H1 (cell line): Measurements from ENCODE around the gene CERS5. TPM values are rescaled to one million over a fixed set of nuclear protein-coding genes. Genes with fewer than 3 reads are reported as not detected.

ENCODE experiments used
- CTCF ChIA-PET: fragments of 300-600 bp; sonication (Branson Sonifier 250); formaldehyde crosslinking; loops from one replicate; lab custom pipeline; 2021; ENCODE audit not compliant: partially characterized antibody; lab: Charles Lee
- POLR2A ChIA-PET: fragments of 300-600 bp; sonication (Branson Sonifier 250); formaldehyde crosslinking; loops from one replicate; lab custom pipeline; 2021; ENCODE audit warnings: inconsistent platforms; ENCODE audit not compliant: partially characterized antibody; lab: Charles Lee
- DNase-seq, 2 experiments: peaks; one replicate each; pipeline versions ENCODE4 v3.0.0 to v3.0.0-alpha.2; 2010 to 2022; ENCODE audit warnings: low spot score in 2 of 2, low read depth in 1 of 2, mixed read lengths in 1 of 2
- FAIRE-seq: peaks from 2 replicates; lab custom pipeline; 2011; peaks lifted over from hg19 to GRCh38; lab: Jason Lieb, UNC
- H2AFZ ChIP-seq: 2 replicates; pipeline ENCODE4 v1.8.1; 2012; ENCODE audit warnings: low read length, inconsistent platforms
- H2AK5ac ChIP-seq: 2 replicates; pipeline ENCODE4 v1.6.1; 2013; ENCODE audit warnings: low read depth, low read length
- H2BK120ac ChIP-seq: replicated peaks from 2 replicates; pipeline ENCODE3; 2013; ENCODE audit warnings: low read depth, low read length, inconsistent platforms
- H2BK12ac ChIP-seq: 2 replicates; pipeline ENCODE4 v1.6.1; 2013; ENCODE audit warnings: low read depth, low read length
- H2BK15ac ChIP-seq: 2 replicates; pipeline ENCODE4 v1.6.1; 2013; ENCODE audit warnings: low read length
- H2BK20ac ChIP-seq: 2 replicates; pipeline ENCODE4 v1.6.1; 2013; ENCODE audit warnings: low read length
- H2BK5ac ChIP-seq: 2 replicates; pipeline ENCODE4 v1.6.1; 2013; ENCODE audit warnings: low read depth, low read length
- H3K14ac ChIP-seq: 2 replicates; pipeline ENCODE4 v1.6.1; 2013; ENCODE audit warnings: inconsistent platforms; ENCODE audit not compliant: insufficient read length
- H3K18ac ChIP-seq: 2 replicates; pipeline ENCODE4 v1.6.1; 2013; ENCODE audit warnings: low read length; ENCODE audit errors: extremely low read depth
- H3K23ac ChIP-seq: 2 replicates; pipeline ENCODE4 v1.6.1; 2013; ENCODE audit warnings: inconsistent platforms; ENCODE audit not compliant: insufficient read length
- H3K23me2 ChIP-seq: 2 replicates; pipeline ENCODE4 v1.6.1; 2013; ENCODE audit warnings: low read depth, low read length
- H3K27ac ChIP-seq: 2 replicates; pipeline ENCODE4 v1.6.1; 2011; ENCODE audit warnings: low read depth, low read length, inconsistent platforms
- H3K27me3 ChIP-seq, 4 experiments: replicated peaks in 1 of 4; 1 replicate in 1 of 4; 2 replicates in 3 of 4; pipeline versions ENCODE4 v1.6.1 to v1.8.1; 2011 to 2013; ENCODE audit warnings: low read length in 3 of 4, mild to moderate bottlenecking in 3 of 4, inconsistent platforms in 2 of 4, mixed read lengths in 2 of 4, moderate library complexity in 1 of 4; ENCODE audit not compliant: control insufficient read depth in 3 of 4, insufficient read depth in 3 of 4; ENCODE audit errors: extremely low read depth in 1 of 4
- H3K36me3 ChIP-seq, 4 experiments: 2 replicates each; pipeline versions ENCODE4 v1.6.1 to v1.8.1; 2011 to 2013; ENCODE audit warnings: mild to moderate bottlenecking in 4 of 4, low read length in 3 of 4, moderate library complexity in 2 of 4, control low read depth in 1 of 4, inconsistent platforms in 1 of 4; ENCODE audit not compliant: insufficient read depth in 4 of 4, control insufficient read depth in 2 of 4
- H3K4ac ChIP-seq: replicated peaks from 2 replicates; pipeline ENCODE3; 2013; ENCODE audit warnings: low read length, low read depth, mixed read lengths, inconsistent platforms; ENCODE audit not compliant: insufficient read length
- H3K4me1 ChIP-seq, 4 experiments: replicated peaks in 1 of 4; 1 replicate in 1 of 4; 2 replicates in 3 of 4; pipeline versions ENCODE4 v1.6.1 to v1.8.1; 2011 to 2013; ENCODE audit warnings: low read length in 3 of 4, inconsistent platforms in 2 of 4, mixed read lengths in 1 of 4; ENCODE audit not compliant: insufficient read depth in 4 of 4, control insufficient read depth in 3 of 4
- H3K4me2 ChIP-seq, 2 experiments: 2 replicates each; pipeline versions ENCODE4 v1.6.1 to v1.8.1; 2011 to 2013; ENCODE audit warnings: low read depth in 2 of 2, low read length in 2 of 2, control low read depth in 1 of 2, inconsistent platforms in 1 of 2, mild to moderate bottlenecking in 1 of 2; ENCODE audit not compliant: insufficient read depth in 1 of 2
- H3K4me3 ChIP-seq, 4 experiments: fragments of 200-600, 300-600 bp in 1 of 4; sonication (generic), shearing (Covaris generic), sonication (Bioruptor Twin) in 1 of 4; 2 replicates each; pipeline versions ENCODE4 v1.5.1 to v1.8.1; 2011 to 2016; ENCODE audit warnings: low read length in 4 of 4, low read depth in 3 of 4, control low read depth in 2 of 4, inconsistent platforms in 2 of 4, mild to moderate bottlenecking in 2 of 4, mixed read lengths in 1 of 4, moderate library complexity in 1 of 4; ENCODE audit not compliant: insufficient read depth in 2 of 4; ENCODE audit errors: extremely low read depth in 1 of 4
- H3K56ac ChIP-seq: replicated peaks from 2 replicates; pipeline ENCODE3; 2013; ENCODE audit warnings: low read depth, mild to moderate bottlenecking, mixed read lengths, low read length, inconsistent platforms; ENCODE audit not compliant: insufficient read length
- H3K79me1 ChIP-seq: 2 replicates; pipeline ENCODE4 v1.6.1; 2013; ENCODE audit warnings: low read depth, low read length, control low read depth
- H3K79me2 ChIP-seq, 2 experiments: 2 replicates each; pipeline versions ENCODE4 v1.6.1 to v1.8.1; 2012 to 2013; ENCODE audit warnings: low read length in 2 of 2, mild to moderate bottlenecking in 2 of 2, inconsistent platforms in 1 of 2; ENCODE audit not compliant: insufficient read depth in 2 of 2, control insufficient read depth in 1 of 2
- H3K9ac ChIP-seq, 4 experiments: replicated peaks in 1 of 4; 1 replicate in 1 of 4; 2 replicates in 3 of 4; pipeline versions ENCODE4 v1.6.1 to v1.8.1; 2011 to 2013; ENCODE audit warnings: low read depth in 3 of 4, low read length in 3 of 4, control low read depth in 2 of 4, mild to moderate bottlenecking in 2 of 4, moderate library complexity in 2 of 4, inconsistent platforms in 1 of 4; ENCODE audit errors: extremely low read depth in 1 of 4
- H3K9me3 ChIP-seq, 2 experiments: 2 replicates each; pipeline versions ENCODE4 v1.6.1 to v1.8.1; 2012 to 2013; ENCODE audit warnings: mild to moderate bottlenecking in 2 of 2, moderate library complexity in 2 of 2, control low read depth in 1 of 2, inconsistent platforms in 1 of 2, low read depth in 1 of 2, low read length in 1 of 2, mixed read lengths in 1 of 2; ENCODE audit not compliant: insufficient read depth in 2 of 2
- H4K20me1 ChIP-seq, 2 experiments: replicated peaks in 1 of 2; 2 replicates each; pipeline versions ENCODE3 to v1.8.1; 2011 to 2013; ENCODE audit warnings: inconsistent platforms in 2 of 2, low read length in 2 of 2, mild to moderate bottlenecking in 1 of 2; ENCODE audit not compliant: insufficient read depth in 2 of 2, control insufficient read depth in 1 of 2
- H4K5ac ChIP-seq: 2 replicates; pipeline ENCODE4 v1.6.1; 2013; ENCODE audit warnings: low read length, low read depth, mixed read lengths, inconsistent platforms; ENCODE audit not compliant: insufficient read length
- H4K8ac ChIP-seq: 2 replicates; pipeline ENCODE4 v1.8.0; 2013; ENCODE audit warnings: mild to moderate bottlenecking, moderate library complexity, low read length, inconsistent platforms; ENCODE audit not compliant: insufficient read depth; ENCODE audit errors: extremely low read depth
- H4K91ac ChIP-seq: replicated peaks from 2 replicates; pipeline ENCODE3; 2013; ENCODE audit warnings: low read length, mixed read lengths, inconsistent platforms; ENCODE audit not compliant: insufficient read length
- BCL11A ChIP-seq, 2 experiments: IDR thresholded peaks; one replicate each; pipeline ENCODE4 v1.6.1; 2011; ENCODE audit warnings: low read depth in 2 of 2, low read length in 2 of 2, mild to moderate bottlenecking in 2 of 2
- CHD2 ChIP-seq: IDR thresholded peaks from 2 replicates; pipeline ENCODE4 v1.6.1; 2012; ENCODE audit warnings: low read length, improper control_type of control experiment
- FOSL1 ChIP-seq: IDR thresholded peaks from 2 replicates; pipeline ENCODE4 v1.6.1; 2011; ENCODE audit warnings: mild to moderate bottlenecking, low read depth, low read length, moderate library complexity; ENCODE audit not compliant: insufficient read depth
- JUND ChIP-seq: IDR thresholded peaks from 2 replicates; pipeline ENCODE4 v1.6.1; 2011; ENCODE audit warnings: mild to moderate bottlenecking, improper control_type of control experiment, low read length
- KDM1A ChIP-seq: fragments of 200-600, 300-600 bp; sonication (generic); IDR thresholded peaks from 2 replicates; pipeline ENCODE4 v1.7.1; 2016; ENCODE audit warnings: mild to moderate bottlenecking, low read length, borderline replicate concordance
- MAFK ChIP-seq: IDR thresholded peaks from 2 replicates; pipeline ENCODE4 v1.6.1; 2012; ENCODE audit warnings: low read depth, mild to moderate bottlenecking, improper control_type of control experiment, low read length
- RAD21 ChIP-seq, 2 experiments: IDR thresholded peaks in 1 of 2; conservative IDR thresholded peaks in 1 of 2; 2 replicates each; pipeline ENCODE4 v1.6.1; 2011; ENCODE audit warnings: low read depth in 2 of 2, low read length in 2 of 2, improper control_type of control experiment in 1 of 2, inconsistent platforms in 1 of 2, mild to moderate bottlenecking in 1 of 2, moderate library complexity in 1 of 2
- RNF2 ChIP-seq: fragments of 200-900, 300-1000 bp; sonication (generic); IDR thresholded peaks from 2 replicates; pipeline ENCODE4 v1.7.1; 2016; ENCODE audit warnings: borderline replicate concordance, low read depth, mild to moderate bottlenecking, antibody characterized with exemption, low read length; ENCODE audit not compliant: poor library complexity, severe bottlenecking; ENCODE audit errors: missing control alignments
- SP4 ChIP-seq: IDR thresholded peaks from 2 replicates; pipeline ENCODE4 v1.6.1; 2012; ENCODE audit warnings: low read length, inconsistent platforms
- SUZ12 ChIP-seq: fragments of 200-600 bp; sonication (generic); IDR thresholded peaks from 2 replicates; pipeline ENCODE4 v1.6.1; 2012; ENCODE audit warnings: mild to moderate bottlenecking, inconsistent platforms, low read length, moderate library complexity, mixed read lengths
- TAF7 ChIP-seq: optimal IDR thresholded peaks from 2 replicates; pipeline ENCODE3; 2011; ENCODE audit warnings: low read depth, mild to moderate bottlenecking, inconsistent platforms, low read length, moderate library complexity, borderline replicate concordance
- YY1 ChIP-seq: IDR thresholded peaks from 2 replicates; pipeline ENCODE4 v1.6.1; 2011; ENCODE audit warnings: low read depth, mild to moderate bottlenecking, low read length
- WGBS, 2 experiments: shearing (Covaris generic) in 1 of 2; methylation state at CpG; one replicate each; pipeline versions ENCODE4 v1.1.6 to v1.1.7; 2013 to 2015; ENCODE audit warnings: low lambda C conversion rate in 2 of 2, mixed read lengths in 2 of 2, inconsistent platforms in 1 of 2, low coverage in 1 of 2, missing lambda C conversion rate in 1 of 2; ENCODE audit not compliant: insufficient replicate concordance in 2 of 2, insufficient coverage in 1 of 2, insufficient read length in 1 of 2; ENCODE audit errors: extremely low coverage in 1 of 2, missing lambda C conversion rate in 1 of 2; 5-methylcytosine and 5-hydroxymethylcytosine counted together
- polyA plus RNA-seq, 7 experiments: library from polyadenylated mRNA; depleted of rRNA in 3 of 7; stranded (reverse) in 5 of 7; unstranded in 2 of 7; fragments of >200 nt in 5 of 7; fragments of 200-250 nt in 2 of 7; gene quantifications; 1 replicate in 5 of 7; 2 replicates in 1 of 7; 4 replicates in 1 of 7; pipeline versions ENCODE4 v1.2.1 to v1.2.3, GENCODE V29; 2011 to 2013; ENCODE audit warnings: missing spikeins in 2 of 7, mixed read lengths in 2 of 7
- total RNA-seq: library from RNA; stranded (reverse); fragmentation: NEBNext Ultra II Directional; extraction: Animal tissue kit (Norgen Biotek cat#: 25700); gene quantifications from 2 replicates; pipeline ENCODE4 v1.2.1, GENCODE V29; 2021
- TF ChIP-seq, protein P1 (sequence below): IDR thresholded peaks from 2 replicates; pipeline ENCODE4 v1.6.1; 2012; ENCODE audit warnings: inconsistent platforms

The CERS5 gene
- total and polyA plus RNA-seq, 2 of the 8 experiments (the other 6 are each of a cell fraction or from before 2014, with no cell fraction given), result 69.2 to 119 TPM

DNA sequence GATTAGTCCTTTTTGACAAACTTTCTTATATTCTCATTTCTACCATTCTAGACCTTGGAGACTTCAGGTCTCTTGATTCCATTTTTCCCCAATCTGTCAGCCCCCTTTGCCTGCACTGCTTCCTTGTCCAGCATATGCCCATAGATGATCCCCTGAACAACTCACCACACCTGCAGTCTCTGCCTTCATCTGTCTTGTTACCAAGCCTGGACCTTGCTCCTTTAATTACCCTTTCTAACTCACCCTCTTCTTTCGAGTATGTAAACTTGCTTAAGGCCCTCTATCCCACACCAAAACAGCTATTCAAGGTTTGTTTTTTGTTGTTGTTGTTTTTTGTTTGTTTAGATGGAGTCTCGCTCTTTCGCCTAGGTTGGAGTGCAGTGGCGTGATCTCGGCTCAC lies 45.5 kb downstream of the CERS5 start:
- Histone ChIP-seq H3K79me2 (no peaks in the 10 kb centered on the region), H3K23me2 (no peaks in the 10 kb centered on the region), H3K9me3 (no peaks in the 10 kb centered on the region), H3K14ac (no peak overlapping the region), H2BK15ac (no peak overlapping the region), H3K4me3 (no peak overlapping the region), H3K27ac (no peak overlapping the region), H4K91ac (no peak overlapping the region), H2BK120ac (no peak overlapping the region), H3K4me1 (no peaks in the 10 kb centered on the region), H3K56ac (no peak overlapping the region), H2BK20ac (no peak overlapping the region), H4K8ac (no peak overlapping the region), H3K18ac (no peak overlapping the region), H3K79me1 (no peaks in the 10 kb centered on the region), H4K5ac (no peak overlapping the region), H2BK5ac (no peak overlapping the region), H3K9ac (no peak overlapping the region), H2AFZ (no peak overlapping the region), H3K23ac (no peak overlapping the region), H4K20me1 (peaks cover 0 to 2% of the 10 kb centered on the region in 2 experiments), H3K27me3 (no peaks in the 10 kb centered on the region), H2BK12ac (no peak overlapping the region), H3K4ac (no peak overlapping the region), H3K36me3 (peaks cover 0 to 3% (median 0%) of the 10 kb centered on the region in 4 experiments; a peak in 1 of 8 replicates), H3K4me2 (no peak overlapping the region), H2AK5ac (no peak overlapping the region)
- WGBS, 2 experiments, result 81% methylated on average over 5 of the region's 5 CpGs; no CpG with 5 or more reads in 1 of the 2 experiments
- FAIRE-seq (no peak), DNase-seq (no peak)
- ChIA-PET POLR2A (interaction anchor here (0.6 to 27.1 kb wide), 6 partner anchors 9 to 75 kb away, joined by 3 to 457 read pairs (median 4); partner anchors contain the start of genes COX14, GPD1 and SMARCD1), CTCF (interaction anchor here (1.4 to 32.9 kb wide), 3 partner anchors 11 to 36 kb away, joined by 4 to 625 read pairs (median 9); partner anchors contain the start of gene SMARCD1)
- TF ChIP-seq KDM1A (no peak), YY1 (no peak), SP4 (no peak), CHD2 (no peak), JUND (no peak), MAFK (no peak), FOSL1 (no peak), TAF7 (no peak), BCL11A (IDR thresholded peaks at IDR 0.05; ENCODE audit: low read depth in 2 of 2, low read length in 2 of 2) (no peak), RAD21 (IDR thresholded peaks at IDR 0.05 in 1 of 2, conservative IDR thresholded peaks at IDR 0.05 in 1 of 2; ENCODE audit: low read depth in 2 of 2, low read length in 2 of 2) (no peak), RNF2 (no peak), SUZ12 (no peak)
- TF ChIP-seq, protein P1, sequence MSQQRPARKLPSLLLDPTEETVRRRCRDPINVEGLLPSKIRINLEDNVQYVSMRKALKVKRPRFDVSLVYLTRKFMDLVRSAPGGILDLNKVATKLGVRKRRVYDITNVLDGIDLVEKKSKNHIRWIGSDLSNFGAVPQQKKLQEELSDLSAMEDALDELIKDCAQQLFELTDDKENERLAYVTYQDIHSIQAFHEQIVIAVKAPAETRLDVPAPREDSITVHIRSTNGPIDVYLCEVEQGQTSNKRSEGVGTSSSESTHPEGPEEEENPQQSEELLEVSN, result no peak
